HG03039 (cell line): Measurements from ENCODE around the gene NDRG2.

ENCODE experiments used
- ATAC-seq: cut with Tn5 transposase; IDR thresholded peaks from one replicate; pipeline ENCODE4 v1.9.1; 2021; ENCODE audit warnings: mild to moderate bottlenecking, moderate library complexity; ENCODE audit not compliant: unreplicated experiment

NDRG2 gene

DNA sequence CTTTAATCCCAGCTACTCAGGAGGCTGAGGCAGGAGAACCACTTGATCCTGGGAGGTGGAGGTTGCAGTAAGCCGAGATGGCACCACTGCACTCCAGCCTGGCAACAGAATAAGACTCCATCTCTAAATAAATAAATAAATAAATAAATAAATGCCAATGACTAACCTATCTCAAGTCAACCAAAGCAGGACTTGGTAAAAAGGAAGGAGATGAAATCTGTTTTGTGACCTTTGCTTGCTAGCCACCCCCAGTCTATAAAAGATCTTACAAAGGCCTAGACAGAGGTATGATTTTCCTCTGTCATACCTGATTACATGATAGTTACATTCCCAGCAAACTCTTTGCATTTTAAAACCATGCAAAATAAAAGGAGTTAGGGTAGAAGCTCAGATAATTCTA is 48.6 kb downstream of the NDRG2 start:
- no peak for ATAC-seq

DNA sequence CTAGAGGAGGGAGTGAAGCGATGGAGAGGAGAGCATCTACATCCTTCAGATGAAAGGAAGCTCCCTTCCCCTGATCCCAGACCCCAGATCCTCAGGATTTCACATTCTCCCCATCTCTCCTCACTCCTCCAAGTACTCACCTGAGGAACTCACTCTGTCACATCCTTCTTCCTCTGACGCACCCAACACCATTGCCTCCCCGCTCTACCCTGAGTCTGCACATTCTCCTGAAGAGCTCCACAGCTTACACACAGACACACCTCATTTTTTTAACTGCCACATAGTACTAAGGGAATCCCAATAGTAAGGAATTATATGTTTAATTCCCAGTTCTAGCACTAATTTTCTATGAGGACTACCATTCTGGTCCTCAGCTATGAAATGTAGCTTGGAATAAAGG is 51.4 kb downstream of the NDRG2 start:
- no peak for ATAC-seq

DNA sequence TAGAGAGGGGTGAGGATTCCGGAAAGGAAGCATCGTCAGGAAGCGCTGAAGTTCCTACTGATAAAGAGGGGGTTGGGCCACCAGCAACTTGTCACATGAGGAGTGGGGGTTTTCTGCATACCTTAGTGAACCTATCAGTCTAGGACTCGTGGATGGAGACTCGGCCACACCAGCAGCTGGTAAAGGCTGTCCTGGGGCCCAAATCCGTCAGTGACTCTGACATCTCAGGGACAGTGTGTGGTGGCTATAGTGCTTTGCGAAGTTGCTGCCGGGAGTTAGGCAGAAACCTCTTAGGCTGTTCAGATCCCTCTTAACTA is 53.2 kb downstream of the NDRG2 start:
- no peak for ATAC-seq

DNA sequence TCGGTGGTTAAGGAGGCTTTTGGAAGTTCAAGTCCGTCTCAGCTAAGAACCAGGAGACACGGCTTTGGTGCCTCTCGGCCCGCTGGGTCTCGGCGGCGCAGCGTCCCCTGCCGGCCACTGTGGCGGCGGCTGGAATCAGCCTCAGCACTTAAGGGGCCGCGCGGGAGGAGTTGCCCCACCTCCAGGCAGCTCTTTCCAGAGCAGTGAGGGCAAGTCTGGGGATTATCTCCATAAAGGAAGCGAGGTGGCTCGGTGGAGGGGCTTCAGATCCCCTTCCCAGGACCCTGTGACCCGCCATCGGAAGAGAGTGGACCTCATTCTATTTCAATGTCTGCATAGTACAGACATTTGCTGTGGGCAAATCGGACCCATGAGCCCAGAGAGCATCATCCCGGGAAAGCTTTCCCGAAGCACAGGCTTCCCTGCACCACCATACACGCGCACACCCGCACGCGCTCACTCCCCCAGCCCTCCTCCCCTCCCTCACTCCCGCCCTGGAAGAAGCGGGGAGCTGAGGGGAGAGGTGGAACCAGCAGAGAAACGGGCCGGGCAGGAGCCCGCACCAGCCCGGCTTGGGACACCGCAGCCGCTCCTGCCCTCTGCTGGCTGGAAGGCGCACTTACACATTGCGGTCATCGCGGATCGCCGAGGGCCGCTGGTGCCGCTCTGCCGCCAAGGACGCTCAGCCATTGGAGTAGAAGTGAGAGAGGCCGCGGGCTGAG is 53.7 kb downstream of the NDRG2 start:
- ATAC-seq, result peak; percentile 93

DNA sequence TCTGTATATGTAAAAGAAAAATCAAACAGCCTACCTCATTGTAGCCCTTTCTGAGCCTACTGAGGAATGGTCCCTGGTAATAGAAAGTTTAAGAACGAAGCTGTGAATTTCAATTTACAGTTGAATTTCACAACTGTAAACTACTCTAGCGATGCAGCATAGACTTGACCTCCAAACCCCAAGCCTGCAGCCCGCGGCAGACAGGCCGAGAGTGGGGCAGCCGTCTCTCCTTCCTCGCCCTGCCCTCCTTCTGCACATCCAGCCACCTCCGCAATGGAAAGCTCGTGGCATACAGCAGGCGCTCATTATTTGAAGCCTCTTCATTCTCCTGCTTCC is 54.2 kb downstream of the NDRG2 start:
- no peak for ATAC-seq

DNA sequence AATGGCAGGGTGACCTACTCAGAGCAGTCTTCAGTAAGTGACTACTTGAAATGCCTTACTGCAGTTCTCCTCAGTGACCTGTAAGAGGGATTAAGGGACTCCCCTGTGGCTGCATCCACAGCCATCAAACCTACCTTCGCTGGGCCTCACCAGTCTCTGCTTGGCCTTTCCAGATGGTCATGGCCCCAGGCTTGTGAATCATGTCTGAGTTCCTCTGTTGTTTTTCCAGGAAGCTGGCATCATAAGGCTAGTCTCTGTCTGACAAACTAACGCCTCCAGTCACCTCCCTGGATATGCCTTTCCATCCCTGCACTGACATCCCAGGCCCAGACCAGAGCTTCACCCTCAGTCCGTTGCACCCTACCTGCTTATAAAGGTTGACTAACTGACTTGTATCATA is 55.5 kb downstream of the NDRG2 start:
- no peak for ATAC-seq
